HG03066 (cell line): Measurements from ENCODE around the gene RTKN2.

Experiments
- ATAC-seq: cut with Tn5 transposase; IDR thresholded peaks from one replicate; pipeline ENCODE4 v1.9.1; 2021; ENCODE audit warnings: low read depth; ENCODE audit not compliant: unreplicated experiment

Gene RTKN2

GRCh38 chr10:62180677-62181076 is 88.0 kb downstream of the RTKN2 start:
- no peak for ATAC-seq

GRCh38 chr10:62178568-62178967 is 90.1 kb downstream of the RTKN2 start:
- no peak for ATAC-seq

GRCh38 chr10:62177111-62177510 is 91.5 kb downstream of the RTKN2 start:
- ATAC-seq, result no peak

- ATAC-seq, result no peak
Measured at GRCh38 chr10:62175251-62175650, 93.4 kb downstream of the RTKN2 start.

- no peak for ATAC-seq
Measured at GRCh38 chr10:62172465-62172864, 96.2 kb downstream of the RTKN2 start.

- ATAC-seq, result no peak
Measured at GRCh38 chr10:62171791-62172190, 96.9 kb downstream of the RTKN2 start.

- no peak for ATAC-seq
Measured at GRCh38 chr10:62170732-62171131, 97.9 kb downstream of the RTKN2 start.

- peak; percentile 96 for ATAC-seq
Measured at GRCh38 chr10:62166331-62167131, 102.1 kb downstream of the RTKN2 start.

- ATAC-seq, result no peak
Measured at GRCh38 chr10:62165803-62166202, 102.8 kb downstream of the RTKN2 start.

GRCh38 chr10:62163024-62163423 is 105.6 kb downstream of the RTKN2 start:
- ATAC-seq, result no peak

GRCh38 chr10:62162261-62162981 is 106.2 kb downstream of the RTKN2 start:
- ATAC-seq, result no peak

- ATAC-seq, result no peak
Measured at GRCh38 chr10:62159351-62159750, 109.3 kb downstream of the RTKN2 start.

GRCh38 chr10:62157601-62158000 is 111.0 kb downstream of the RTKN2 start:
- ATAC-seq, result no peak

- no peak for ATAC-seq
Measured at GRCh38 chr10:62155054-62155680, 113.5 kb downstream of the RTKN2 start.

- no peak for ATAC-seq
Measured at GRCh38 chr10:62154231-62154630, 114.4 kb downstream of the RTKN2 start.

- ATAC-seq, result no peak
Measured at GRCh38 chr10:62153191-62153590, 115.5 kb downstream of the RTKN2 start.

GRCh38 chr10:62149621-62150020 is 119.0 kb downstream of the RTKN2 start:
- ATAC-seq, result no peak

- ATAC-seq, result no peak
Measured at GRCh38 chr10:62148155-62148554, 120.5 kb downstream of the RTKN2 start.

GRCh38 chr10:62147425-62147824 is 121.2 kb downstream of the RTKN2 start:
- ATAC-seq, result no peak

GRCh38 chr10:62136931-62137330 is 131.7 kb downstream of the RTKN2 start:
- ATAC-seq, result no peak

GRCh38 chr10:62133618-62134017 is 135.0 kb downstream of the RTKN2 start:
- peak; percentile 80 for ATAC-seq
